Kidney tubule cell (primary cell): Measurements from ENCODE around the gene C19orf25.

Experiments
- DNase-seq: peaks from one replicate; pipeline ENCODE4 v3.0.0-alpha.2; 2018; ENCODE audit warnings: low spot score

Gene C19orf25

GRCh38 chr19:1449467-1450442, 29.3 kb downstream of the C19orf25 start, which contains the start of gene APC2:
TSS of gene APC2 (plus strand) at chr19:1450121. CDS start at chr19:1453002, 2,881 bp downstream.
- DNase-seq, result no peak

- no peak for DNase-seq
These were observed 31.1 kb downstream of the C19orf25 start for GRCh38 chr19:1447944-1448343.

- DNase-seq, result no peak
These were observed 31.5 kb downstream of the C19orf25 start for GRCh38 chr19:1447504-1447903.

GRCh38 chr19:1446713-1447481, 32.1 kb downstream of the C19orf25 start:
- DNase-seq, result no peak

- no peak for DNase-seq
These were observed 32.9 kb downstream of the C19orf25 start for GRCh38 chr19:1445932-1446712.

- peak; percentile 64 for DNase-seq
These were observed 33.7 kb downstream of the C19orf25 start for GRCh38 chr19:1445185-1445931.

GRCh38 chr19:1441677-1442438, 37.2 kb downstream of the C19orf25 start:
- DNase-seq, result no peak

GRCh38 chr19:1441022-1441426, 38.0 kb downstream of the C19orf25 start:
- no peak for DNase-seq

GRCh38 chr19:1440418-1440801, 38.6 kb downstream of the C19orf25 start:
- no peak for DNase-seq

GRCh38 chr19:1439525-1440417, 39.2 kb downstream of the C19orf25 start:
- DNase-seq, result peak; percentile 42

- DNase-seq, result no peak
These were observed 40.1 kb downstream of the C19orf25 start for GRCh38 chr19:1438933-1439354.

GRCh38 chr19:1438035-1438932, 40.7 kb downstream of the C19orf25 start, which contains the start of gene RPS15:
TSS of gene RPS15 (plus strand) at chr19:1438396. CDS start at chr19:1438426, 30 bp downstream.
- DNase-seq, result peak; percentile 95

- DNase-seq, result no peak
These were observed 41.4 kb downstream of the C19orf25 start for GRCh38 chr19:1437609-1438008.

GRCh38 chr19:1435378-1435989, 43.5 kb downstream of the C19orf25 start:
- DNase-seq, result no peak

- DNase-seq, result no peak
These were observed 44.4 kb downstream of the C19orf25 start for GRCh38 chr19:1434577-1435060.

GRCh38 chr19:1434040-1434366, 45.0 kb downstream of the C19orf25 start:
- DNase-seq, result no peak

GRCh38 chr19:1433119-1434039, 45.6 kb downstream of the C19orf25 start:
- DNase-seq, result no peak
